Smooth muscle cell (in vitro differentiated cells): ENCODE data around the gene FLT4. TPM values are rescaled to one million over a fixed set of nuclear protein-coding genes. Genes with fewer than 3 reads are reported as not detected.

Experiments
- DNase-seq: peaks from one replicate; lab custom pipeline; 2025; ENCODE audit not compliant: unreplicated experiment; lab: John Stamatoyannopoulos, UW
- H2AFZ ChIP-seq: fragments of 200-600 bp; sonication (generic); 2 replicates; pipeline ENCODE4 v1.6.0; 2016; ENCODE audit warnings: antibody characterized with exemption, low read depth, mild to moderate bottlenecking
- H3F3A ChIP-seq: fragments of 200-600 bp; sonication (generic); 2 replicates; pipeline ENCODE4 v1.6.0; 2017; ENCODE audit warnings: antibody characterized with exemption, low read depth
- H3K27ac ChIP-seq: fragments of 200-600 bp; sonication (generic); 2 replicates; pipeline ENCODE4 v1.5.1; 2016; ENCODE audit warnings: low read depth, mild to moderate bottlenecking
- H3K27me3 ChIP-seq: fragments of 200-600 bp; sonication (generic); 2 replicates; pipeline ENCODE4 v1.6.1; 2016; ENCODE audit warnings: low read depth, mild to moderate bottlenecking
- H3K36me3 ChIP-seq: fragments of 200-600 bp; sonication (generic); 2 replicates; pipeline ENCODE4 v1.5.1; 2016; ENCODE audit warnings: low read depth
- H3K4me1 ChIP-seq: fragments of 200-600 bp; sonication (generic); 2 replicates; pipeline ENCODE4 v1.5.1; 2016; ENCODE audit warnings: low read depth
- H3K4me2 ChIP-seq: fragments of 200-600 bp; sonication (generic); 2 replicates; pipeline ENCODE4 v1.6.0; 2016; ENCODE audit warnings: mild to moderate bottlenecking
- H3K4me3 ChIP-seq: fragments of 200-600 bp; sonication (generic); 2 replicates; pipeline ENCODE4 v1.5.1; 2016; ENCODE audit warnings: mild to moderate bottlenecking
- H3K79me2 ChIP-seq: fragments of 200-600 bp; sonication (generic); 2 replicates; pipeline ENCODE4 v1.6.0; 2016; ENCODE audit warnings: low read depth, mild to moderate bottlenecking
- H3K9ac ChIP-seq: fragments of 200-600 bp; sonication (generic); 2 replicates; pipeline ENCODE4 v1.6.0; 2016; ENCODE audit warnings: low read depth
- H3K9me3 ChIP-seq: fragments of 200-600 bp; sonication (generic); replicated peaks from 2 replicates; pipeline ENCODE4 v1.5.1; 2016; ENCODE audit warnings: low read depth
- H4K20me1 ChIP-seq: fragments of 200-600 bp; sonication (generic); 2 replicates; pipeline ENCODE4 v1.6.0; 2016; ENCODE audit warnings: low read depth
- CTCF ChIP-seq: fragments of 200-600 bp; sonication (generic); IDR thresholded peaks from 2 replicates; pipeline ENCODE4 v1.5.1; 2017; ENCODE audit warnings: borderline replicate concordance, mild to moderate bottlenecking, antibody characterized with exemption; ENCODE audit not compliant: insufficient read depth, poor library complexity, severe bottlenecking
- WGBS: methylation state at CpG from one replicate; pipeline ENCODE4 v1.1.7; 2016; ENCODE audit warnings: low lambda C conversion rate; 5-methylcytosine and 5-hydroxymethylcytosine counted together
- polyA plus RNA-seq: library from polyadenylated mRNA; unstranded; fragments of >200 nt; fragmentation: Nextera tagmentation; extraction: Ambion mirVana; gene quantifications from 2 replicates; pipeline ENCODE4 v1.2.1, GENCODE V29; 2016
- total RNA-seq: library from RNA; depleted of rRNA; stranded (reverse); fragments of >200 nt; gene quantifications from 2 replicates; pipeline ENCODE4 v1.2.3, GENCODE V29; 2014

Gene FLT4
- total and polyA plus RNA-seq, 2 experiments from 2014 or later, result not detected

DNA sequence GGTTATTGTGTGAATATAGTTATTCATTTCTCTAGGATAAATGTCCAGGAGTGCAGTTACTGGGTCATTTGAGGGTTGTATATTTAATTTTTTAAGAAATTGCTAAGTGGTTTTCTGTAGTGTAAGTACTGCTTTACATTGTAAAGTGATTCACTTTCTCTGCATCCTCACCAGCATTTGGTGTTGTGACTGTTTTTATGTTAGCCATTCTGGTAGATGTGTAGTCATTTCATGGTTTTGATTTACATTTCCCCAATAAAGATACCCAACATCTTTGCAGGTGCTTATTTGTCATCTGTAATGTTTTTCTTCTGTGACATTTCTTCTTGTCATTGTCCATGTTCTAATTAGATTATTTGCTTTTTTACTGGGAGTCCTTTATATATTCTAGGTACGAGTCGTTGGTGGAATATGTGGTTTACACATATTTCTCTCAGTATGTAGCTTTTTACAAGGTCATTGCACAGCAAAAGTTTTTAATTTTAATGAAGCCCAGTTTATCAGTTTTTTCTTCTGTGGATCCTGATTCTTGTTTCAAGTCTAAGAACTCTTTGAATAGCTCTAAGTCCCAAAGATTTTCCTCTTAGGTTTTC, 92.1 kb downstream of the FLT4 start:
- Histone ChIP-seq H3K36me3 (no peaks in the 10 kb centered on the region), H3F3A (peaks cover 18% of the 10 kb centered on the region), H4K20me1 (peaks cover 91% of the 10 kb centered on the region), H3K4me3 (no peak overlapping the region), H3K79me2 (peaks cover 46% of the 10 kb centered on the region), H3K9me3 (no peaks in the 10 kb centered on the region), H3K4me1 (no peaks in the 10 kb centered on the region), H3K4me2 (no peak overlapping the region), H3K9ac (no peak overlapping the region), H3K27ac (no peak overlapping the region), H3K27me3 (no peaks in the 10 kb centered on the region), H2AFZ (no peak overlapping the region)
- WGBS, result 80% methylated on average over 2 of the region's 2 CpGs
- TF ChIP-seq CTCF, result no peak
- no peak for DNase-seq

GRCh38 chr5:180555168-180555921, 94.1 kb downstream of the FLT4 start:
- peak overlapping the region; percentile 93 for H3K27ac ChIP-seq
- 36% methylated on average over 7 of the region's 7 CpGs for WGBS
- H2AFZ ChIP-seq, result no peak overlapping the region
- H3K9ac ChIP-seq, result peak overlapping the region; percentile 47
- H3K4me2 ChIP-seq, result peak overlapping the region; percentile 76
- H3K79me2 ChIP-seq, result peaks cover 41% of the 10 kb centered on the region
- peaks cover 77% of the 10 kb centered on the region for H4K20me1 ChIP-seq
- no peak for DNase-seq
- H3K4me1 ChIP-seq, result no peaks in the 10 kb centered on the region
- H3F3A ChIP-seq, result peaks cover 22% of the 10 kb centered on the region
- H3K27me3 ChIP-seq, result no peaks in the 10 kb centered on the region
- H3K9me3 ChIP-seq, result no peaks in the 10 kb centered on the region
- H3K36me3 ChIP-seq, result peaks cover 6% of the 10 kb centered on the region
- no peak overlapping the region for H3K4me3 ChIP-seq
- no peak for TF ChIP-seq CTCF

DNA sequence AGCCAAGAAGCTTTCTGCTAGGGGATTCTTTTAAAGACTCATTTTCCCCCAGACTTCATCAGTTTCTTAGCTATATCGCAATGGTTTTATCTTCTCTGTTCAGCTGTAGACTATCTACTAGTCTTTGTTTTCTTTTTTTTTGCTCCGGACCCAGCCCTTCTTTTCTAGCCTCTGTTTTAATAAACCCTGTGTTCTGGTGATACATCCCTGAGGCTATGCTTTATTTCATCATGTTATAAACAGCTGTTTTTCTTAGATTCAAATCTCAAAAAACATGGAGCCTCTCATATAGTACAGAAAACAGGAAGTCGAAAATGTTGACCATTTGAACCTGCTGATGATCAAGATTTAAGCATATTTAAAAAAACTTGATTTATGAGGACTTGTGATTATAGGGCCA, 95.9 kb downstream of the FLT4 start:
- Histone ChIP-seq H3K9me3 (no peaks in the 10 kb centered on the region), H4K20me1 (peaks cover 75% of the 10 kb centered on the region), H3K27me3 (no peaks in the 10 kb centered on the region), H3K4me3 (no peak overlapping the region), H3K9ac (no peak overlapping the region), H2AFZ (no peak overlapping the region), H3K36me3 (peaks cover 13% of the 10 kb centered on the region), H3F3A (peaks cover 22% of the 10 kb centered on the region), H3K4me2 (no peak overlapping the region), H3K79me2 (peaks cover 41% of the 10 kb centered on the region), H3K4me1 (no peaks in the 10 kb centered on the region), H3K27ac (peak overlapping the region; percentile 24)
- DNase-seq, result no peak
- no peak for TF ChIP-seq CTCF
- WGBS, result 98% methylated on average over 3 of the region's 3 CpGs

Other genes starting within 250 kb of the FLT4 start
- 19.1 and 19.7 TPM in 2 replicates for gene CNOT6, start 155.2 kb downstream of the FLT4 start, total RNA-seq
- gene CNOT6, start 155.2 kb downstream of the FLT4 start, polyA plus RNA-seq, result 6.2 and 6.6 TPM in 2 replicates
- gene SCGB3A1, start 58.1 kb downstream of the FLT4 start, total RNA-seq, result not detected in 2 replicates
- gene SCGB3A1, start 58.1 kb downstream of the FLT4 start, polyA plus RNA-seq, result 0.38 TPM in 1 of 2 replicates, not detected in the other
- gene OR2Y1, start 90.5 kb upstream of the FLT4 start, total RNA-seq, result not detected in 2 replicates
- not detected in 2 replicates for gene OR2Y1, start 90.5 kb upstream of the FLT4 start, polyA plus RNA-seq
- 128 and 144 TPM in 2 replicates for gene MGAT1, start 153.2 kb upstream of the FLT4 start, total RNA-seq
- 149 and 161 TPM in 2 replicates for gene MGAT1, start 153.2 kb upstream of the FLT4 start, polyA plus RNA-seq
- gene ZFP62, start 211.7 kb upstream of the FLT4 start, total RNA-seq, result 9.2 and 14.5 TPM in 2 replicates
- 6.4 and 10.0 TPM in 2 replicates for gene ZFP62, start 211.7 kb upstream of the FLT4 start, polyA plus RNA-seq
- not detected in 2 replicates for gene BTNL8, start 249.6 kb upstream of the FLT4 start, total RNA-seq
- gene BTNL8, start 249.6 kb upstream of the FLT4 start, polyA plus RNA-seq, result not detected in 2 replicates